ENCODE data around the gene TRIP12. TPM values are rescaled to one million over a fixed set of nuclear protein-coding genes. Genes with fewer than 3 reads are reported as not detected.
A peak's percentile ranks its signal among the peaks of the same experiment; 100 is the strongest.

The TRIP12 gene
- total RNA-seq, 1 experiment from 2014 or later, result 166 TPM

GRCh38 chr2:229882583-229882982 is 39.2 kb downstream of the TRIP12 start:
- H2BK120ac ChIP-seq (ENCODE audit: low read depth, low read length, poor library complexity, severe bottlenecking), result peak overlapping the region; percentile 61
- no CpG with 5 or more reads among the region's 2 CpGs for WGBS (ENCODE audit: extremely low coverage, insufficient read length, low lambda C conversion rate)
- H3K9me3 ChIP-seq (ENCODE audit: control insufficient read depth, low read depth, low read length), result no peaks in the 10 kb centered on the region
- H3K4me3 Mint-ChIP-seq, result no peak overlapping the region
- TF ChIP-seq CTCF (conservative IDR thresholded peaks at IDR 0.05), result no peak
- H2BK15ac ChIP-seq (ENCODE audit: low read depth, low read length), result no peak overlapping the region
- H4K91ac ChIP-seq (ENCODE audit: insufficient read length, low read depth, low read length), result no peak overlapping the region
- H3K36me3 Mint-ChIP-seq (ENCODE audit: insufficient read depth in 1 of 3, low read depth in 3 of 3), result peaks cover 12 to 24% (median 21%) of the 10 kb centered on the region in 3 experiments
- peaks cover 3% of the 10 kb centered on the region for H3K79me1 ChIP-seq (ENCODE audit: insufficient read depth, low read depth, low read length, poor library complexity, severe bottlenecking)
- H4K5ac ChIP-seq (ENCODE audit: insufficient read length, low read depth, low read length), result no peak overlapping the region
- no peak overlapping the region for H3K4ac ChIP-seq (ENCODE audit: low read depth, low read length)
- H3K56ac ChIP-seq (ENCODE audit: insufficient read length, low read depth, low read length), result no peak overlapping the region
- H3K4me1 Mint-ChIP-seq, result peaks cover 7 to 11% of the 10 kb centered on the region in 2 experiments; a peak in 3 of 4 replicates
- H2BK20ac ChIP-seq (ENCODE audit: low read depth, low read length, poor library complexity, severe bottlenecking), result no peak overlapping the region
- no peak overlapping the region for H2BK12ac ChIP-seq (ENCODE audit: insufficient read length, low read depth, low read length)
- no peak overlapping the region for H3K27ac ChIP-seq (ENCODE audit: insufficient read length, low read depth, low read length)
- peak overlapping the region in 1 of 3 experiments; percentile 70; a peak in 1 of 7 replicates for H3K27ac Mint-ChIP-seq
- DNase-seq, result no peak
- no peak overlapping the region for H3K23ac ChIP-seq (ENCODE audit: insufficient read length, low read depth, low read length)
- no peaks in the 10 kb centered on the region for H3K27me3 Mint-ChIP-seq (ENCODE audit: low read depth)
- H3K14ac ChIP-seq (ENCODE audit: insufficient read depth, low read length), result no peak overlapping the region
- H3K4me2 ChIP-seq (ENCODE audit: insufficient read depth, insufficient read length, low read length), result no peak overlapping the region
- H4K8ac ChIP-seq (replicated peaks; ENCODE audit: insufficient read length, low read depth, low read length), result no peak overlapping the region
- H3K9ac ChIP-seq (ENCODE audit: extremely low read depth, insufficient read length, low read length), result no peak overlapping the region
- H2AFZ ChIP-seq (ENCODE audit: low read length), result no peak overlapping the region
- no peak overlapping the region for H2AK5ac ChIP-seq (ENCODE audit: insufficient read length, low read length)
- H3K27me3 ChIP-seq (ENCODE audit: insufficient read depth, low read length), result no peaks in the 10 kb centered on the region
- no peak overlapping the region for H2BK5ac ChIP-seq (ENCODE audit: insufficient read length, low read length)
- H3K4me1 ChIP-seq (ENCODE audit: insufficient read depth, low read length), result no peaks in the 10 kb centered on the region
- H3K79me2 ChIP-seq (ENCODE audit: insufficient read depth, low read length), result peaks cover 4% of the 10 kb centered on the region; the same call in 1 of the 2 replicates
- H3K9me3 Mint-ChIP-seq, result no peaks in the 10 kb centered on the region
- no peaks in the 10 kb centered on the region for H4K20me1 ChIP-seq (ENCODE audit: control insufficient read depth, insufficient read depth, insufficient read length)
- no peaks in the 10 kb centered on the region for H3K23me2 ChIP-seq (ENCODE audit: insufficient read length, low read depth, low read length, poor library complexity, severe bottlenecking)
- no peak overlapping the region for H3K18ac ChIP-seq (ENCODE audit: insufficient read length, low read depth, low read length)
- no peak overlapping the region for H3T11ph ChIP-seq (ENCODE audit: low read length)

Data from H9 (cell line).